NCI-H1694 treated with DMSO at 0.1 percent for 48 hours (cell line): ENCODE results near the gene CLSTN2.

Source experiments
- DNase-seq: peaks from one replicate; lab custom pipeline; 2025; lab: John Stamatoyannopoulos, UW

CLSTN2 gene

GRCh38 chr3:140007081-140007480, 72.1 kb downstream of the CLSTN2 start:
- DNase-seq: no peak

DNA sequence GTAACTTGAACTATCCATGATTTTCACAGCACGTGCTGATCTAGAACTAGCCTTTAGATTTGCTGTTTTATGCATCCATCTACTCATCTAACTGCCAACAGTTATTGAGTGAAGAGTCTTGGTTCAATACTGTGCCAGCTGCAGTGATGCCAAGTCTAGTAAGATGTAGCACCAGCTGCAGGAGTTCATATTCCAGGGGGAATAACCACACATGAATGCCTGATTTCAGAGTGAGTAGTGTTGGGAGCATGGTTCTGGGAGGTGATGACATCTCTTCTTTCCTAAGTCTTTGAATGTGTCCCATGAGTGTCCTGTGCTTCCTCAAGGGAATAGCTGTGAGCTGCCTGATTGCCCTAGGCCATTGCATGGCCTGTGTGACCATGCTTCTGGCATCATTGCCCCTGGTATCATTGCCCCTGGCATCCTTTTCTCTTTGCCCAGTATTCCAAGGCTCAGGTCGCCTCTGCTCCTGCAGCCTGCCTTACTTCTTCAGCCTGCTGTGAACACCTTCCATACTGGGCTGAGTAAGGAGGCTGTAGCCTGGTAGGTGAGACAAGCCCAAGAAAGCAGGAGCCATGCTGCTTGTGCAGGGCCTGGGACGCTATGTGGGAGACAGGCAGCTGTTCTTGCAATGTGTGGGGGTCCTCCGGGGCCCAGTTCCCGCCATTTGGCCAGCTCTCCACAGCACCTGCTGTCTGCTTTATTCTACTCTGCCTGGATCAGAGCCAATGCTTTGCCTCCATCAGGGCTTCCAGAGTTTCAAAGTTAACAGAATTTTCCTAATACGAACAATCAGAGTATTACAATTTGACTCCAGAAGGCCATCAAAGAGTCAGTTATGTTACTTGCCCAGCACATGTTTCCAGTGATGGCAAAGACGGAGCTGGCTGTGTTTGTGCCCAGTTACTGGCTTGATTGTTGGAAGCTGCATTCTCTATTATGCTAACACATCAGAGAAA, 73.2 kb downstream of the CLSTN2 start:
- DNase-seq: peak; percentile 50

DNA sequence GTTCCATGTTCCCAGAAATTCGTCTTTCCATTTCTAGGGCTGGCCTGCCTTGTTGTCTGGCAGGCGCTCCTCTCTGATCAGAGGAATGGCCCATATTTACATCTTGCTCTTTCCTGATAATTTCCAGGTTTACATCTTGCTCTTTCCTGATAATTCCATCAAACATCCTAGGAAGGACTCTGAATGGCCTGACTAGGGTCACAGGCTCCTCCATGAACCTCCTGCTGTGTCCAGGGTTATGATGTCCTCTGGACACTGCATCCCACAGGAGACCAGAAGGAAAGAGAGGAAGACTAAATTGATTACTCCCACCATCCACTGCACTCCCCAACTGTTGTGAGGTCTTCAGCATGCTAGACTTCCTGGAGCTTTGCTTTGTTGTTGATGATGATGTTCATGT, 75.4 kb downstream of the CLSTN2 start:
- no peak for DNase-seq

DNA sequence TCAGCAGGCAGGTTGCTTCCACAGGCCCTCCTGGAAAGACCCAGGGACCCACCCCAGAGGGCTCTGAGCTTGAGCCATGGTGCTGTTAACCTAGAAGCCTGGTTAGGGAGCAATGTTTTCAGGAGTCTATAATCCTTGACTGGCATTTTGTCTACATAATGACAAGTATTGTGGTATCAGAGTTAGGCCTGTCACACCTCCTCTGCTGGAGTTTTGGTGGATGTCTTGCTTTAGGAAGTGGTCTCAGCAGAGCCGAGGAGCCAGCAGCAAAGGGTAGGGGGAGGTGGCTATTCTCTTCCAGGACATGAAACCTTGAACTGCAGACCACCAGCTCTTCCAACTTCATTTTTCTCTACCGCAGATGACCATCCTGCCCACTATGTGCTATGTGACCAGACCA, 76.1 kb downstream of the CLSTN2 start:
- DNase-seq: no peak

GRCh38 chr3:140011611-140012277, 76.8 kb downstream of the CLSTN2 start:
- DNase-seq: no peak

GRCh38 chr3:140013220-140013619, 78.2 kb downstream of the CLSTN2 start:
- no peak for DNase-seq

GRCh38 chr3:140014831-140015495, 80.0 kb downstream of the CLSTN2 start:
- no peak for DNase-seq

- DNase-seq: no peak
These were observed 80.8 kb downstream of the CLSTN2 start for GRCh38 chr3:140015741-140016140.

DNA sequence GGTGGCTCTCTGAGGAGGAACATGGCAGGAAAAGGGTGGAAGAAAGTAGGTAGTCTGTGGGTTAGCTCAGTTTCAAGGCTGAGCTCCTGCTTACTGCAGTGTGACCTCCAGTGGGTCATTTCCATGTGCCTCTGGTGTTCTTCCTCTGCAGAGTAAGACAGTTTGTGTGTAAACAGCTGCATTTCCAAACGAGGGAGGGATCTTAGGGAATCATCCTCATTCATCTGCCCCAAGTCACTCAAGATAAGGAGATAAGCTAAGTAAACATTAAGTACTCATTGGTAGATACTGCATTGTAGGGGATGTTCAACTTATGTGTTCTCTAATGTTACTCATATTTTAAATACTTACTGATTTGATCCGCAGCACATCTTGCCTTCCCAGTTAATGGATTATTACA, 83.6 kb downstream of the CLSTN2 start:
- no peak for DNase-seq

DNA sequence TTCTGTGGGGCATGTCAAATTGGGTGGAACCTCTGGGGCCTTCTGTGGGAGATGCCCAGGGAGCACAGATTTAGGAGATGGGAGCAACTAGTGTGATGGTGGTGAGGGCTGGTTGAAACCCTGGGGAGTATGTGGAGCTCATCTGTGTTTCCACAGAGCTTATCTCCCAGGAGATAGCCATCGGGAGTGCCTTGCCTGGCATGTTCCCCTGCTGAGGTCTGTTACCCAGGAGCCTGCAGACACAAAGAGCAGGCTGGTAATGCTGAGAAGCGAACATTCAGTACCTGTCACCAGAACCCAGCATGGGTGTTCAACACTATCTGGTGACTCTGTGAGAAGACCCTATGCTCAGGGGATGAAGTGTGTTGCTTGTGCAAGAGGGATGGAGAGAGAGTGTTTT, 85.0 kb downstream of the CLSTN2 start:
- DNase-seq: no peak

GRCh38 chr3:140020541-140020940, 85.6 kb downstream of the CLSTN2 start:
- DNase-seq: no peak

DNA sequence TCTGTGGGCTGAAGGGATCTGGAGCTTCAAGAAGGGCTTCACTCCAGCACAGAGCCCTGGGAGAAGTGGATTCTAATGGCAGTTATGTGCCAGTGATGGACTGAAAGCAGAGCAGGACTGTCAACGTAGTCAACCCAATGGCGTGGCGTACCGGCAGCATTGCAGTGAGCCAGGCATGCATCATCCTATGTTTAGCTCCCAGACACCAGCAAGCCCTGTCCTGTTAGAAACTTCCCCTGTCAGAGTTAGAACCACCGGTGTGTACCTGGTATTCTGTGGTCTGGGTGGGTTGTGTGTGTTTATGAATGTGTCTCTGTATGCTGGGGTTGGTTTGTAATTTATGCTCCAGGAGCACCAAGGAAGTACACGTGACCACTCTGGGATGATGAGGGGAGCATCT, 86.3 kb downstream of the CLSTN2 start:
- no peak for DNase-seq

DNA sequence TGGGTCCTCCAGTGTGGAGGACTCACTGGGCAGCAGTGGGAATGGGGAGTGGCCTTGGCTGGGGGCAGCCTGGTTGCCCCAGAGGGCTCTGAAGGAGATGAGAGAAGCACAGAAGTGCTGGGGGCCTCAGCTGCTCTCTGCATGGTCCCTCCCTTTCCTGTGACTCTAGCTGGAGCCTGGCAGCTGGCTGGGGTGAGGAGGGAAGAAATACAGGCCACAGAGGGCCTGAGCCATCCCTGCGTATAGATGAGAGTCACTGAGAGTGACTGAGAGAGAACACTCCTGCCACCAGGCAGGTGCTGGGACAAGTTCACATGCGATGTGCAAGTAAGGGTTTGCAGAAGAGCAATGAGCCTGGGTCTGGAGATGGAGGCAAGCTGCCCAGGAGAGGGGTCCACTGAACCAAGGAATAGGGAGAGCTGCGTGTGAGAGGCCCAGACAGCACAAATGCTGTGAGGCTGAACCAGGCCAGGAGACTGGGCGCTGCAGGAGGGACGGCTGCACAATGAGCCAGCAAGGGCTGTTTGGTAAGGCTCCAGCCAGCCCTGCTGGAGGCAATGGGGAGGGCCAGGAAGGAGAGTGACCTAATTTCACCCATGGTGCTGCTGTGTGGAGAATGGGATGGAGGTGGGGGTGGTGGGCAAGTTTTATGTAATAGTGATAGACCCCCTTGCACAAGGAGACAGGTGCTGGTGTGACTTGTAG, 87.2 kb downstream of the CLSTN2 start:
- DNase-seq: no peak

DNA sequence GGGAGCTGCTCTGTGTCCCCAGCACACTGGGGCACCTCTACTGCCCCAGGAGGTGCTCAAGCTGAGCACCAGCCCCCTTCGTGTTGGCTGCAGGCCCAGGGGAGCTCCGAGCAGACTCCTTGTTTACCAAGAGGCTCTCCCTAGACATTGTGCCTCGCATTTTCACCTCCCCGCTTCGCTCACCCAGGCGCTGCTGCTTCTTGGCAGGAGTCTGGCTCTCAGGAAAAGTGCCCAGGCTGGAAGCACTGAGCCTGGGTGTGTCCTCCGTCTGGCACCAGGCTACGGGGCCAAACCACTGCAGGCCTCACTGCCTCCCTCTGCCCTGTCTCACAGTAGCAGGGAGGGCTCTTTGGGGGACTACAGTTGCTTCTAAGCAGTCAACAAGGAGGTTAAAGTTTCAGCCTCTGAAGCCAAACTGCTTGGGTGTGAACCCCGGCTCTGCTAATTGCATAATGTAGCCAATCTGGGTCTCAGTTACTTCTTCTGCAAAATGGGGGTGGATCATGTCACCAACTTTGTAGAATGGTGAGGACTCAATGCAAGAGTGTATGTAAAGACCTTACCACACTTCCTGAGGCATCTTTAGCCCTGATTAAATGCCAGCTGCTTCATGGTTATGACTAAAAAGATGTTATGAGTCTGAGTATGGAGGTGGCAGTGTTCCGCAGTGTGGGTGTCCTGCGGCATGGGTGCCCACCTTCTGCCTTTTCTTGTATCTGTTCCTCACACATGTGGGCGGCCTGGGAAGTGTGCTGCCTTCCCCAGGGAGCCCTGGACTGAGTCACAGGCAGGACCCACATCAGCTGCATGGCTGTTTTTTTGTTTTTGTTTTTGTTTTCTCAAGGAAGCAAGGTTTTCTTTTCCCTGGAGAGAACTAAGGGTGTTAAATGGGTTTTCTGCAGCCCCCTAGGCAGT, 88.9 kb downstream of the CLSTN2 start:
- DNase-seq: peak; percentile 37

GRCh38 chr3:140031170-140031569, 96.2 kb downstream of the CLSTN2 start:
- no peak for DNase-seq

GRCh38 chr3:140034058-140034457, 99.1 kb downstream of the CLSTN2 start:
- DNase-seq: no peak

- DNase-seq: no peak
These were observed 100.9 kb downstream of the CLSTN2 start for GRCh38 chr3:140035871-140036270.

- DNase-seq: no peak
These were observed 115.4 kb downstream of the CLSTN2 start for GRCh38 chr3:140050396-140050795.

GRCh38 chr3:140051019-140051957, 116.3 kb downstream of the CLSTN2 start:
- DNase-seq: peak; percentile 88
